GM18909 (cell line): ENCODE measurements around the gene TRPM8.

Experiments
- ATAC-seq: cut with Tn5 transposase; IDR thresholded peaks from one replicate; pipeline ENCODE4 v1.9.1; 2021; ENCODE audit warnings: mild to moderate bottlenecking; ENCODE audit not compliant: unreplicated experiment, poor library complexity

Gene TRPM8

DNA sequence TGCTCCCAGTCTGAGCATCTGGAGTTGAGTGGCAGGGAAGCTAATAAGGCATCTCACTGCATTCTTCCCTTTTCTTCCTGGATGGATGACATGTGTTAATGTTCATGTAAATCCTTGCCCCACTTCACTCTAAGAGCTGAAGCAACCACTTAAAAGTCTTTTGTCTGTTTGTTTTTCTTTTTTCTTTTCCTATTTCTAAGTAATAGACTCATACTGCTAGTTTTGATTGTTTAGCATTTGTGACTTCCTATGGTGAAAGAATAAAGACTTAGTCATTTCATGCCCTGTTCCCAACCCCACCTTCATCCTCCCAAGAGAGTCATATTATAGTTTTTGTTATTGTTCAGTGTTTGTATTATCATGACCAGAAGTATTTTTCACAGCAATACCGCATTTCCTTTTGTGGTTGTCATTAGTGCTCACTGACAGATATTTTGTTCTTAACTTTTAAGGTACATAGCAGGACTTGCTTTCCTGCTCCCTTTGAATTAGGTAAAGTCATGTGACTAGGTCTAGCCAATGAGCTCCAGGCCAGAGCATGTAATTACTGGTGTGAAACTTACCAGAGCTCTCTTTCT, 115.2 kb downstream of the TRPM8 start:
- ATAC-seq, result no peak

- ATAC-seq, result no peak
Measured at GRCh38 chr2:234033174-234033573, 116.0 kb downstream of the TRPM8 start.

- no peak for ATAC-seq
Measured at GRCh38 chr2:234033885-234034284, 116.7 kb downstream of the TRPM8 start.

DNA sequence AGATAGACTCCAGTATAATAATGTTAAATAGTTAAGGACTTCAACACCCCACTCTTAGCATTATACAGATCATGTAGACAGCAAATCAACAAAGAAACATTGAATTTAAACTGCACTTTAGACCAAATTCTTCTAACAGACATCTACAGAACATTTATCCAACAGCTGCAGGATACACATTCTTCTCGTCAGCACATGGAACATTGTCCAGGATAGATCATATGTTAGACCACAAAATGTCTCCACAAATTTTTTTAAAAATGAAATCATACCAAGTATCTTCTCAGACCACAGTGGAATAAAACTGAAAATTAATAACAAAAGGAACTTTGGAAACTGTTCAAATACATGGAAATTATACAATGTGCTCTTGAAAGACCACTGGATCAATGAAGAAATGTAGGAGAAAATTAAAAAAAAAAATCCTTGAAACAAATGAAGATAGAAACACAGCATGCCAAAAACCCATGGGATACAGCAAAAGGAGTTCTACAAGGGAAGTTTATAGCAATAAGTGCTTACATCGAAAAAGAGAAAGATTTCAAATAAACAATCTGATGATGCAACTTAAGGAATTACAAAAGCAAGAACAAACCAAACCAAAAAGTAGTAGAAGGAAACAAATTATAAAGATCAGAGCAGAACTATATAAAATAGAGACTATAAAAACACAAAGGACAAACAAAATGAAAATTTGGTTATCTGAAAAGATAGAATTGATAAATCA, 121.1 kb downstream of the TRPM8 start:
- ATAC-seq, result no peak

GRCh38 chr2:234044157-234044556, 127.0 kb downstream of the TRPM8 start:
- no peak for ATAC-seq

- no peak for ATAC-seq
Measured at GRCh38 chr2:234046521-234046920, 129.3 kb downstream of the TRPM8 start.

DNA sequence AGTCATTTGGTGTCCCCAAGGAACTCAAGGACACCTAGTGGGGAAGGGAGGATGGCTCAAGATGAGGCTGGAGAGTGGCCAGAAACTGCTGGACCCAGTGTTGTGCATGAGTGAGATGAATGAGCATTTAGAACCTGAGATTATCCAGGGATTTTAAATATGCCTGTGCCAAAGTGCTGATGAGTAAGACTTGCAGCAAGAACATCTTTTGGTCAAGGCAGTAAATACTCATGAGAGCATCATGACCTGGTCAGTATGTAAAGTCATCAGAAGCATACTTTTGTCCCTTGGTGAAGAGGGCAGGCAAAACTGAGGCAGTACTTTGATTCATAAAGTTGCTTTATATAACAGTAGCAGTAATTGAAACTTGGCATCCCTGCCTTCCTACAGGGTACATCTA, 130.2 kb downstream of the TRPM8 start:
- no peak for ATAC-seq

- ATAC-seq, result no peak
Measured at GRCh38 chr2:234048049-234048448, 130.9 kb downstream of the TRPM8 start.

DNA sequence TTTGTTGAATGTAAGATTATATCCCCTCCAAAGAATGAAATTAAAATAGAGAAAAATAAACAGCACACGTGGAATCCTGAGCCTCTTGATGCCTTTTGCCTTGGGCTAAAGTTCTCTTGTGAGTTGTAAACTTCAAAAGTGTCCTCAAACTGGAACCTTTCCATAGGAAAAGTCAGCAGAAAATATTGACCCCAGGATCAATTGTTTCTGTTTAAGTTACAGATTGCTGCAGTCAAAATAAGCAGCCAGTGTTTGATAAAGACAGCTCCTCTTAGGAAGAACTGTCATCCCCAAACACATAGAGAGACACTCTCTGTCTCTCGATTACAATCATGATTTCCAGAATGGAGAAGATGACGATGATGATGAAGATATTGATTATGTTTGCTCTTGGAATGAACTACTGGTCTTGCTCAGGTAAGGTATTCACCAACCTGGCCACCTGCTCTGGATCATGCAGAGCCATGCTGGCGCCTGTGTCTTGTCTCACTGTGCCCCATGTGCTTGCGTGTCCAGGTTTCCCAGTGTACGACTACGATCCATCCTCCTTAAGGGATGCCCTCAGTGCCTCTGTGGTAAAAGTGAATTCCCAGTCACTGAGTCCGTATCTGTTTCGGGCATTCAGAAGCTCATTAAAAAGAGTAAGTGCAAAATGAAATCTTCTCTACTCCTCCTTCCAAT, 133.4 kb downstream of the TRPM8 start, which contains the start of gene SPP2:
Gene SPP2, plus strand, starts transcription at position 248 of the 681 bp plus-strand sequence. Its CDS starts 85 bp downstream, at position 333.
- ATAC-seq, result no peak

GRCh38 chr2:234051374-234052070, 134.3 kb downstream of the TRPM8 start:
- no peak for ATAC-seq

DNA sequence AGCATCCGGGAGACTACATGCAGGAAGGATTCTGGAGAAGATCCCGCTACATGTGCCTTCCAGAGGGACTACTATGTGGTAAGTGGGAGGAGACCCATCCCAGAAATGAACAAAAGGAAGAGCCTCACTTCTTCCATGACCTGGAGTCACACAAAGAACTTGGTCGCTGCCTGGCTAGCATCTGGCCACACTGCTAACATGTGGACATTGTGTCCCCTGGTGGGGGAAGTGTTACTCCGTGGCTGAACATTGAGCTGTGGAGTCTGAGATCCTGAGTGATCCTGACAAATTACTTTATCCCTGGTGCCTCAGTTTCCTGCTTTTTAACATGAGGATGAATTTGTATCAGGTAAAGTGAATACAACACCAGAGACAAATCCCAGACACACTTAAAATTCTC, 141.7 kb downstream of the TRPM8 start:
- ATAC-seq, result no peak

- no peak for ATAC-seq
Measured at GRCh38 chr2:234060236-234060635, 143.1 kb downstream of the TRPM8 start.

DNA sequence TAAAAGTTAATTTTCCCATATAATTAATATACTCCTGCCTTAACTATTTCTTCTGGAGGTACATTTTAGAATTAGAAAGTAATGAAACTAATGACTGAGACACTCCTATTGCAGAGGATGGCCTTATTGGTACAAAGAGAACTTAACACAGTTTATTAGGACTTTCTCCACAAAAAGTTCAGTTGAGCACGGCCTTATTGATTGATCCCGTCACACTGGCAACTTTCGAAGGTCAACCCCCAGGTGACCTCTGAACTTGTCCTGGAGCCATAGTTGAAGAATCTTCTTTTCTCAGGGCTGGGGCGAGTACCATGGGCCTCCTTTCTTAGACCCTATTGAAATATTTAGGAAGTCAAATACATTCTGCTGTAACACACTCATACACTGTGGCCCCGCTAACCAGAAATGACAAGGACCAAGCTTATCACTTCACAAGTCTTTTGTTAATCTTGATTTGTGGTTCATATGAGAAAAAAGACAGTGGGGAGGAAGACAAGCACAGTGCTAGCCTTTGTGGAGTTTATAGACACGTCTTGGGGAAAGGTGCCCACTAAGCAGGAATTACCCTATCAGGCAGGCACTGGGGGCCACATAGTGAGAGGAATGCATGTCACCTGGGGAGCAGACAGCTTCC, 144.6 kb downstream of the TRPM8 start:
- no peak for ATAC-seq

- no peak for ATAC-seq
Measured at GRCh38 chr2:234066587-234066986, 149.4 kb downstream of the TRPM8 start.
